IMR-90 (cell line): ENCODE results near the gene ACTA2. TPM values are rescaled to one million over a fixed set of nuclear protein-coding genes. Genes with fewer than 3 reads are reported as not detected.

Experiments
- ATAC-seq: fragments of 200-7000 bp; cut with Tn5 transposase; 2 replicates; pipeline ENCODE4 v1.9.1; 2020; ENCODE audit warnings: low read depth, mild to moderate bottlenecking, moderate library complexity
- BruUV-seq: library from RNA; stranded (reverse); fragments of 400-500 nt; replicated peaks from 2 replicates; lab custom pipeline; 2021; lab: Mats Ljungman, UMichigan
- CTCF ChIA-PET: fragments of 300-600 bp; formaldehyde crosslinking; extraction: SDS; loops from one replicate; lab custom pipeline; 2021; ENCODE audit warnings: antibody characterized with exemption; lab: Yijun Ruan, JAX
- POLR2A ChIA-PET: fragments of 300-600 bp; sonication (Branson Sonifier 250); formaldehyde crosslinking; loops from one replicate; lab custom pipeline; 2022; ENCODE audit warnings: antibody characterized with exemption; ENCODE audit not compliant: unreplicated experiment; lab: Charles Lee
- DNase-seq: peaks from one replicate; pipeline ENCODE4 v3.0.0; 2013
- H2AFZ ChIP-seq: replicated peaks from 2 replicates; pipeline ENCODE3; 2013; ENCODE audit warnings: low read length, mild to moderate bottlenecking; ENCODE audit not compliant: poor library complexity
- H2AK5ac ChIP-seq: 2 replicates; pipeline ENCODE4 v1.6.1; 2013; ENCODE audit warnings: low read depth, low read length, inconsistent platforms
- H2AK9ac ChIP-seq: replicated peaks from 2 replicates; pipeline ENCODE3; 2013; ENCODE audit warnings: mild to moderate bottlenecking, low read depth, low read length, moderate library complexity; ENCODE audit not compliant: poor library complexity
- H2BK120ac ChIP-seq: 2 replicates; pipeline ENCODE4 v1.6.1; 2013; ENCODE audit warnings: low read depth, low read length, inconsistent platforms
- H2BK15ac ChIP-seq: 3 replicates; pipeline ENCODE4 v1.6.1; 2013; ENCODE audit warnings: low read depth, low read length, inconsistent platforms
- H2BK20ac ChIP-seq: 2 replicates; pipeline ENCODE4 v1.6.1; 2013; ENCODE audit warnings: low read depth, mild to moderate bottlenecking, inconsistent platforms, low read length, moderate library complexity
- H2BK5ac ChIP-seq: 2 replicates; pipeline ENCODE4 v1.6.1; 2013; ENCODE audit warnings: mild to moderate bottlenecking, low read depth, low read length, inconsistent platforms; ENCODE audit not compliant: poor library complexity, severe bottlenecking
- H3K14ac ChIP-seq: replicated peaks from 2 replicates; pipeline ENCODE4 v1.6.1; 2013; ENCODE audit warnings: low read depth, low read length, inconsistent platforms
- H3K18ac ChIP-seq: 2 replicates; pipeline ENCODE4 v1.6.1; 2013; ENCODE audit warnings: low read depth, low read length, control low read depth
- H3K23ac ChIP-seq: 2 replicates; pipeline ENCODE4 v1.6.1; 2013; ENCODE audit warnings: low read depth, low read length, inconsistent platforms
- H3K27ac ChIP-seq: 2 replicates; pipeline ENCODE4 v1.5.1; 2013; ENCODE audit warnings: mild to moderate bottlenecking, control low read depth, low read length; ENCODE audit not compliant: insufficient read depth
- H3K27me3 ChIP-seq: 2 replicates; pipeline ENCODE4 v1.6.1; 2013; ENCODE audit warnings: low read length; ENCODE audit not compliant: control insufficient read depth, insufficient read depth
- H3K36me3 ChIP-seq: 2 replicates; pipeline ENCODE4 v1.6.1; 2013; ENCODE audit warnings: low read length, mixed read lengths; ENCODE audit not compliant: control insufficient read depth, insufficient read depth
- H3K4ac ChIP-seq: 2 replicates; pipeline ENCODE4 v1.6.1; 2013; ENCODE audit warnings: low read depth, low read length, inconsistent platforms
- H3K4me1 ChIP-seq: 2 replicates; pipeline ENCODE4 v1.6.1; 2013; ENCODE audit warnings: low read length, mixed read lengths; ENCODE audit not compliant: control insufficient read depth, insufficient read depth
- H3K4me2 ChIP-seq: 2 replicates; pipeline ENCODE4 v1.6.1; 2013; ENCODE audit warnings: low read depth, mild to moderate bottlenecking, control low read depth, low read length, moderate library complexity
- H3K4me3 ChIP-seq: 2 replicates; pipeline ENCODE4 v1.5.1; 2013; ENCODE audit warnings: low read depth, mild to moderate bottlenecking, control low read depth, low read length, moderate library complexity; ENCODE audit not compliant: insufficient read depth
- H3K56ac ChIP-seq: 2 replicates; pipeline ENCODE4 v1.6.1; 2013; ENCODE audit warnings: low read length, inconsistent platforms; ENCODE audit not compliant: insufficient read depth; ENCODE audit errors: extremely low read depth
- H3K79me1 ChIP-seq, 2 experiments: 2 replicates each; pipeline ENCODE4 v1.6.1; 2013; ENCODE audit warnings: low read length in 2 of 2, inconsistent platforms in 1 of 2, low read depth in 1 of 2
- H3K9ac ChIP-seq: 2 replicates; pipeline ENCODE4 v1.6.1; 2013; ENCODE audit warnings: low read depth, low read length, control low read depth
- H3K9me1 ChIP-seq: 2 replicates; pipeline ENCODE4 v1.6.1; 2013; ENCODE audit warnings: low read length, inconsistent platforms; ENCODE audit not compliant: insufficient read depth
- H3K9me3 ChIP-seq: 2 replicates; pipeline ENCODE4 v1.6.1; 2013; ENCODE audit warnings: low read length; ENCODE audit not compliant: control insufficient read depth, insufficient read depth
- H4K20me1 ChIP-seq: 2 replicates; pipeline ENCODE4 v1.6.1; 2013; ENCODE audit warnings: low read length, inconsistent platforms; ENCODE audit not compliant: insufficient read depth
- H4K5ac ChIP-seq: 2 replicates; pipeline ENCODE4 v1.6.1; 2013; ENCODE audit warnings: mild to moderate bottlenecking, low read depth, low read length, control low read depth
- H4K8ac ChIP-seq, 2 experiments: 2 replicates each; pipeline ENCODE4 v1.6.1; 2013; ENCODE audit warnings: low read depth in 2 of 2, low read length in 2 of 2, control low read depth in 1 of 2, inconsistent platforms in 1 of 2
- H4K91ac ChIP-seq: 2 replicates; pipeline ENCODE4 v1.6.1; 2013; ENCODE audit warnings: low read depth, low read length, inconsistent platforms; ENCODE audit not compliant: insufficient read depth
- BHLHE40 ChIP-seq: fragments of 150-350 bp; IDR thresholded peaks from 2 replicates; pipeline ENCODE4 v1.6.1; 2016; ENCODE audit warnings: mild to moderate bottlenecking, low read depth, low read length
- CEBPB ChIP-seq: IDR thresholded peaks from 2 replicates; pipeline ENCODE4 v1.6.1; 2012; ENCODE audit warnings: low read depth, low read length, improper control_type of control experiment
- CHD1 ChIP-seq: IDR thresholded peaks from 2 replicates; pipeline ENCODE4 v1.6.1; 2012; ENCODE audit warnings: low read depth, low read length, improper control_type of control experiment
- CTCF ChIP-seq: conservative IDR thresholded peaks from 2 replicates; pipeline ENCODE4 v1.5.1; 2012; ENCODE audit warnings: mild to moderate bottlenecking, low read depth, low read length, improper control_type of control experiment
- MAFK ChIP-seq: IDR thresholded peaks from 2 replicates; pipeline ENCODE4 v1.6.1; 2012; ENCODE audit warnings: low read depth, low read length, improper control_type of control experiment
- MAZ ChIP-seq: IDR thresholded peaks from 2 replicates; pipeline ENCODE4 v1.6.1; 2012; ENCODE audit warnings: low read depth, mild to moderate bottlenecking, low read length, improper control_type of control experiment, moderate library complexity, borderline replicate concordance
- NFE2L2 ChIP-seq: fragments of 150-350 bp; IDR thresholded peaks from 2 replicates; pipeline ENCODE4 v1.6.1; 2016; ENCODE audit warnings: low read depth, mild to moderate bottlenecking, low read length
- POLR2A ChIP-seq: IDR thresholded peaks from 2 replicates; pipeline ENCODE4 v1.6.1; 2012; ENCODE audit warnings: mild to moderate bottlenecking, low read depth, low read length
- RAD21 ChIP-seq: IDR thresholded peaks from 2 replicates; pipeline ENCODE4 v1.6.1; 2012; ENCODE audit warnings: low read length, improper control_type of control experiment
- RCOR1 ChIP-seq: IDR thresholded peaks from 2 replicates; pipeline ENCODE4 v1.6.1; 2012; ENCODE audit warnings: mild to moderate bottlenecking, low read length, improper control_type of control experiment; ENCODE audit not compliant: insufficient replicate concordance
- RFX5 ChIP-seq: IDR thresholded peaks from 2 replicates; pipeline ENCODE4 v1.8.0; 2012; ENCODE audit warnings: low read depth, mild to moderate bottlenecking, low read length, moderate library complexity
- SMC3 ChIP-seq: fragments of 150-350 bp; IDR thresholded peaks from 2 replicates; pipeline ENCODE4 v1.6.1; 2016; ENCODE audit warnings: low read depth, mild to moderate bottlenecking, antibody characterized with exemption, low read length, moderate library complexity
- WGBS, 2 experiments: methylation state at CpG; one replicate each; pipeline versions ENCODE4 v1.1.5 to v1.1.7; 2013; ENCODE audit warnings: missing lambda C conversion rate in 2 of 2; ENCODE audit not compliant: insufficient read length in 1 of 2; ENCODE audit errors: extremely low coverage in 2 of 2; 5-methylcytosine and 5-hydroxymethylcytosine counted together
- dilution Hi-C: fragments of 300-500 bp; cut with HindIII; formaldehyde crosslinking; loops from one replicate; pipeline ENCODE4 v1.14.3; 2018; ENCODE audit warnings: low sequenced_read_pairs; ENCODE audit not compliant: unreplicated experiment
- in situ Hi-C: fragments of 300-500 bp; cut with MboI; formaldehyde crosslinking; loops from 3 replicates; pipeline ENCODE4 v1.14.3; 2019; ENCODE audit warnings: low sequenced_read_pairs, inconsistent platforms, mixed read lengths
- intact Hi-C: fragments of 100-400 bp; cut with micrococcal nuclease; formaldehyde crosslinking; loops from 2 replicates; pipeline ENCODE4 v1.10.0; 2022
- polyA plus RNA-seq, 3 experiments: library from polyadenylated mRNA; depleted of rRNA; stranded (reverse); fragments of >200 nt; gene quantifications; 2 replicates each; pipeline ENCODE4 v1.2.3, GENCODE V29; 2012; ENCODE audit warnings: low replicate concordance in 1 of 3
- total RNA-seq: library from RNA; depleted of rRNA; stranded (reverse); fragments of >200 nt; gene quantifications from 2 replicates; pipeline ENCODE4 v1.2.3, GENCODE V29; 2012
- TF ChIP-seq, protein P1 (sequence below): fragments of 150-350 bp; IDR thresholded peaks from 2 replicates; pipeline ENCODE4 v1.6.1; 2016; ENCODE audit warnings: low read depth, mild to moderate bottlenecking, low read length, moderate library complexity, borderline replicate concordance

Gene ACTA2
- total and polyA plus RNA-seq, 2 of the 4 experiments (the other 2 are of a cell fraction): 978 to 1,235 TPM

- no peak for TF ChIP-seq CHD1
- TF ChIP-seq RFX5: no peak
- TF ChIP-seq CEBPB: no peak
- no peak for TF ChIP-seq MAZ
- TF ChIP-seq BHLHE40: no peak
- no peak for TF ChIP-seq MAFK
- no peak for TF ChIP-seq SMC3
- TF ChIP-seq POLR2A: no peak
- TF ChIP-seq, protein P1, sequence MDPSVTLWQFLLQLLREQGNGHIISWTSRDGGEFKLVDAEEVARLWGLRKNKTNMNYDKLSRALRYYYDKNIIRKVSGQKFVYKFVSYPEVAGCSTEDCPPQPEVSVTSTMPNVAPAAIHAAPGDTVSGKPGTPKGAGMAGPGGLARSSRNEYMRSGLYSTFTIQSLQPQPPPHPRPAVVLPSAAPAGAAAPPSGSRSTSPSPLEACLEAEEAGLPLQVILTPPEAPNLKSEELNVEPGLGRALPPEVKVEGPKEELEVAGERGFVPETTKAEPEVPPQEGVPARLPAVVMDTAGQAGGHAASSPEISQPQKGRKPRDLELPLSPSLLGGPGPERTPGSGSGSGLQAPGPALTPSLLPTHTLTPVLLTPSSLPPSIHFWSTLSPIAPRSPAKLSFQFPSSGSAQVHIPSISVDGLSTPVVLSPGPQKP: no peak
- TF ChIP-seq RAD21: no peak
- no peak for TF ChIP-seq RCOR1
- no peak for TF ChIP-seq CTCF
- no peak for TF ChIP-seq NFE2L2
- H3K23ac ChIP-seq: no peak overlapping the region
- H2AK5ac ChIP-seq: no peak overlapping the region
- H3K27ac ChIP-seq: no peak overlapping the region
- H3K36me3 ChIP-seq: peaks cover 29% of the 10 kb centered on the region
- H2BK15ac ChIP-seq: no peak overlapping the region
- no peak for DNase-seq
- in situ Hi-C loops: no loop called here
- H3K9me3 ChIP-seq: no peaks in the 10 kb centered on the region
- no peaks in the 10 kb centered on the region for H4K20me1 ChIP-seq
- no peak overlapping the region for H3K14ac ChIP-seq
- H2AK9ac ChIP-seq: no peak overlapping the region
- no peak overlapping the region for H3K4me2 ChIP-seq
- H2BK20ac ChIP-seq: no peak overlapping the region
- peaks cover 20 to 55% of the 10 kb centered on the region in 2 experiments; a peak in 3 of 4 replicates for H3K79me1 ChIP-seq
- dilution Hi-C loops: no loop called here
- BruUV-seq: no TSS peak
- no peak overlapping the region for H3K18ac ChIP-seq
- CTCF ChIA-PET: no interaction called here
- no peak overlapping the region for H4K8ac ChIP-seq
- no peak overlapping the region for H2BK120ac ChIP-seq
- H4K5ac ChIP-seq: no peak overlapping the region
- H4K91ac ChIP-seq: no peak overlapping the region
- H2BK5ac ChIP-seq: no peak overlapping the region
- H3K56ac ChIP-seq: no peak overlapping the region
- POLR2A ChIA-PET: no interaction called here
- H2AFZ ChIP-seq: no peak overlapping the region
- H3K9me1 ChIP-seq: peaks cover 14% of the 10 kb centered on the region
- peaks cover 8% of the 10 kb centered on the region for H3K4me1 ChIP-seq
- no CpG with 5 or more reads among the region's 1 CpG for WGBS, 2 experiments
- intact Hi-C loops: no loop called here
- ATAC-seq: no peak
- H3K4ac ChIP-seq: no peak overlapping the region
- H3K9ac ChIP-seq: no peak overlapping the region
- no peaks in the 10 kb centered on the region for H3K27me3 ChIP-seq
- H3K4me3 ChIP-seq: no peak overlapping the region
Measured at GRCh38 chr10:88911116-88911515, 41.5 kb downstream of the ACTA2 start.
